GM19463 (cell line): ENCODE measurements around the gene EFCAB8.
"Not testable (repeated sequence)": the region's sequence is repeated elsewhere in the genome, so short reads cannot be mapped to it uniquely, and the experiment has no call there.

Experiments
- ATAC-seq: cut with Tn5 transposase; IDR thresholded peaks from one replicate; pipeline ENCODE4 v1.9.1; 2021; ENCODE audit warnings: mild to moderate bottlenecking, moderate library complexity; ENCODE audit not compliant: unreplicated experiment

EFCAB8 gene

DNA sequence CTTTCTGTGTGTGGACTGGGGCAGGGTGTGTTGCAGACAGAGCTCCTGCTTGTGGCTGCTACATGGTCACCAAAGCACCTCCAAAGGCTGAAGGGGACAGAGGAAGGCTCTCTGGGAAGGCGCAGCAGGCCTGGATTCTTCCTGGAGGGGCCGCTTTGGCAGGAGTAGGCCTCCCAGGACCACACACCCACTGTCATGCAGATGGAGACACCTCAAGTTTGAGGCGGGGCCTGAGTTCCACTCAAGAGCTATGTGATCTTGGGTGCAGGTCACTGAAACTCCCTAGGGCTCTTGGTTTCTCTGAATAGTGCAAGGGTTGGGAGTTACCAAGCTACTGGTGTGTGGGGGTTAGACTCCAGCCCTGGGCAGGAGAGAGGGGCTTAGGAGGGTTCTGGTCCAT lies 27.9 kb downstream of the EFCAB8 start:
- no peak for ATAC-seq

DNA sequence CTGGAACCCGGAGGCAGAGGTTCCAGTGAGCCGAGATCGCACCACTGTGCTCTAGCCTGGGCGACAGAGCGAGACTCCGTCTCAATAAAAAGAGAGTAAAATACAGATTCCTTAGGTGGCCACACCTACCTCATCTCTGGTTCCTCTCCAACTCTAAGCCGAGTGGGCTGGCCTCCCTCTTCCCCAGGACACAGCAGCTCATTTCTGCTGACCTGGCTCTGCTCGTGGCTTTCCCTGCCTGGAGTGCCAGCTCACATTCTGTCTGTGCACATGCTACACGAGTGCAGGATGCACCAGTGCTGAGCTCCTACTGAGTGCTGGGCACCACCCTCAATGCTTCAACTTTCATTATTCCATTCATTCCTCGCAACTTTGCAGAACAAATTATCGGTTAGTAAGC lies 28.8 kb downstream of the EFCAB8 start:
- ATAC-seq: no peak

DNA sequence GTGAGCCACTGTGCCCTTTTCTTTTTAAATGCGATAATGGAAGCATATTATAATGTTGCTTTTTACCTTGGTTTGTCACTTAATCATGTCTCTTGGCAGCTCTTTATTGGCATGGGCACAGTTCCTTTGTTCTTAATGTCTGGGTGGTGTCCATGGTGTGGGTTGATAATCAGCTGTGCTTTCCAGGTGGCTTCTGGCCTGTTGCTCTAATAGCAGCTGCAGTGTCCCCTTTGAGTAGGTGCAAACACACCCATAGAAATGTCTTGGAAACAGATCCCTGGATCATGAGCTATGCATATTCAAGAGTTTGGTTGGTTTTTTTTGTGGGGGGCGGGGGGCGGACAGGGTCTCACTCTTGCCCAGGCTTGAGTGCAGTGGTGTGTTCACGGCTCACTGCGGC lies 29.9 kb downstream of the EFCAB8 start:
- no peak for ATAC-seq

DNA sequence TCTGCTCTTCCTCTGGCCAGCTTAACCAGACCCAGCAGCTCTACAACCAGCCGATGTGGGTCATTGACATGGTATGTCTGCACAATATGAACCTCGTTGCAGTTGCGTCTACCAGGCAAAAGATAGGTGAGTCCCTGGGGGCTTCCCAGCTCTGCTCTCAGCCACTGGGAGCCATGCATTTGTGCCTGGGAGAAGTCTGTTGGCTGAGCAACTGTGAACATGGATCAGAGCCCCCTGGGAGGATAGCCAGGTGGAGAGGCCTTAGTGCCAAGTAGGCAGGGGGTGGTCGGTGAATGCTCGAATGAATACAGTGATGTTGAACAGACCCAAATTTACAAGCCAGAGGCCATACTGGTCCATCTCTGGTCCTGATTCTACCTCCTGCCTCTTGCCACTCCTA lies 30.6 kb downstream of the EFCAB8 start:
- ATAC-seq: no peak

DNA sequence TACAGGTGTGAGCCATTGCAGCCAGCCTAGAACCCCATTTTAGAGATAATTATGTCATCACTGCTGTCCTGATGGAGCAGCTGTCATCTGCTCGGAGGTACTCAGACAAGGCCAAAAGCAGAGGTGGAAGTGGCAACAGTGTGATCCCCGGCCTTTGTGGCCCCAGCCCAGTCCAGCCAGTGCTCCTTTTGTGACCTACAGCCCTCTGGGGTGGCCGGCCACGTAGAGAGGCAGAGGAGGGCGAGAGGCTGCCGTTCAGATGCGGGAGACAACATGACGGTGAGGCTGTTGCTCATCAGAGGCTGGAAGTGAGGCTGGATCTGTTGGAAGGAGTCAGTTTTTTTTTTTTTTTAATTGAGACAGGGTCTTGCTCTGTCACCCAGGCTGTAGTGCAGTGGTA lies 32.8 kb downstream of the EFCAB8 start:
- ATAC-seq: no peak

DNA sequence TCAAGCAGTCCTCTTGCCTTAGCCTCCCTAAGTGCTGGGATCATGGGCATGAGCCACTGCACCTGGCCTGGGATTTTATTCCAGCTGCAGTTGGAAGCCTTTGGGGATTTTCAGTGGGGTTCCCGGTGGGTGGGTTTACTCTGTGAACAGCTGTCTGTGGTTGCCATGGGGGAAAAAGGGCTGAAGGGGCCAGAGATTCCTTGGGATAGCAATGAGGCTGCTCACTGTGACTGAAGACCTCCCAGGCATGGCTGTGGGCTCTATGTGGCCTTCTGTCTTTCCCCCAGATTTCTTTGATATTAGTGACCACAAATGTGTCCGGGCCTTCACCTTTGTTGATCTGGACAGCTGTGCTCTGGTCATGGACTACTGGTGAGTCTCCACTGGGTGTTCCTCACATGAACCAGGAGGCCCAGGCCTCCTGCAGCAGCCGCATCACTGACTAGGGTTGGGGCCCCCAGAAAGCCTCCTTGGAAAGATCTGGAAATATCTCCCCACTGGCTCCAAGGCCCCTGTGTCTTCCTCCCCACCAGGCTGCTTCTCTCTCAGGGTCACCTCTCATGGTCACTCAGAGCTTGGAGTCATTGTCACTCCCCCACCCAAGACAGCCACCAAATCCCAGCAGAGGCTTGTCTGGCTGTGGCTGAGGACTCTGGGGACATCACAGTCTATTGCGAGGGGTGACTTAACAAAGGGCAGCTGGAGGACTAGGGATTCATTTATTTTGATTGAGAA lies 33.4 kb downstream of the EFCAB8 start:
- ATAC-seq: no peak

DNA sequence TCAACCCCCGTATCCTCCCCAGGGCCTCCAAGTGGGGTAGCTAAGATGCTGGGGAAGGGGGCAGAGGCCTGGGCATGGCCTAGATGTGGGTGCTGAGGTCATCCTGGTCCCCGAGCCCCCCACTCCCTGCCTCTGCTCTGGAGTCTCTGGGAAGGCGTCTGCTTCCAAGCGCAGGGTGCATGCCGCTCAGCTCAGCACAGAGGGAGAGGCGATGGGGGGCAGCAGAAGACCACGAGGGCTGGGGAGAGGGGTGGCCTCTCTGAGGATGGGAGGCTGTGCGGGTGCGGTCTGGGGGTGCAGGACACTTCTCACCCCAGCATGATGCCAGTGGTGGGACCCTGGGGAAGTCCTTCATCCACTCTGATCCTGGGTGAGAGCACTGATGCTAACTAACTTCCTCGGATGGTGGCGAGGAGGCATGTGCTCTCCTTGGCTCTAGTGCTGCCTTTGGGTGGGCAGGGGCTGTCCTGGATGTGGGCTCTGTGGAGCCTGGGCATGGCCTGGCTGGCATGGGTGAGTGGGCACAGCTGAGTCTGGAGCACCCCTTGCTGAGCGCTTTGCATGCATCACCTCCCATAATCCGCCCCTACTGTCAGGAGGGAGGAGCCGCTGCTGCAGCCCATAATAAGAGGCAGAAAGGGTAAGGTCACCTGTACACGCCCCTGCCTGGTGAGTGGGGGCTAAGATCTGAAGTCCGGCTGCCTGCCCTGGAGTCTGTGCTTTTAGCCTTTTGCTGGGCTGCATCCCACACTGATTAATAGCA lies 34.7 kb downstream of the EFCAB8 start:
- ATAC-seq: no peak

DNA sequence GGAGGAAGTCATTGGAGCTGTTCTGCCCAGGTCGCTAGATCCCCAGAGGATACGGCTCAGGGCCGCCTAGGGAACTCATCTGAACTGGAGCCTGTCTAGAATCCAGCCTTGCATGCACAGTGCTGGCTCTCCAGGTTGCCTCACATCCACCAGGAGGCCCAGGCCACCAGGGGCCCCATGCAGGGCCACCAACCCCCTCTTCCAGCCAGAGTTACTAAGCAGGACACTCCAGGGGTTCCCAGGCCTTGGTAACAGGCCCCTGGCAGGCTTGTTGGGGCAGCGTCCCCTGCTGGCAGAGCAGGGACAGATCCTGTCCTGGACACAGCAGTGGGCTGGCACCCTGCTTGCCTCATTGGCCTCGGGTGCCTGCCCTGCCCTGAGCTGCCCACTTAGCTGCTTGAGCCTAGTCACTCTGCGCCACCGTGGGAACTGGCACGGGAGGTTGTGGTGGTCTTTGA lies 35.3 kb downstream of the EFCAB8 start:
- no peak for ATAC-seq

DNA sequence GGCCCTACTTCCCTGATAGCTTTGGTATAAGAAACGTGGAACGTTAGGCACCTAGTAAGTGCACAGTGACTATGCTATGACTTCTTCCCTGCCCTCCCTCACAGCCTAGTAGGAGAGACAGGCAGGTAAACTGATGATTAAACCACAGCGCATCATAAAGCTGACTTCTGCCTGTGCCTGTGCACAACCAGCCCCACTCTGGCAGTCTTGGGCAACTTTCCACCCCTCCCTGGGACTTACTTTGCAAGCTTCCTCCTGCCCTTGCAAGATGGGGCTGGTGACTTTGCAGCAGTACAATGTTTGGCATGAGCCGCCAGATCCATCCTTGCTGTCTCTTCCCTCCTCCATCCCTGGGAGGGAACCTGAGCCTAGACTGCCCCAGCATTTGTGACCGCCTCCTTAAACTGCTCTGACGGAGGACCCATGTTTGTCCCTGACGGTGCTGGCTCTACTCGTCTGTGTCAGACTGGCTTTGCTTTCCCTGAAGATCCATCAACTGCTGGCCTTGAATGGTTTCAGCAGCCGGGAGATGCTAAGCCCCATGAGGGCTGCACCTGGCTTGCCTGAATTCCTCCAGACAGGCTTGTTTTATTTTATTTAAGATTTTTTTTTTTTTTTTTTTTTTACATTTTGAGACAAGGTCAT lies 36.1 kb downstream of the EFCAB8 start:
- no peak for ATAC-seq

DNA sequence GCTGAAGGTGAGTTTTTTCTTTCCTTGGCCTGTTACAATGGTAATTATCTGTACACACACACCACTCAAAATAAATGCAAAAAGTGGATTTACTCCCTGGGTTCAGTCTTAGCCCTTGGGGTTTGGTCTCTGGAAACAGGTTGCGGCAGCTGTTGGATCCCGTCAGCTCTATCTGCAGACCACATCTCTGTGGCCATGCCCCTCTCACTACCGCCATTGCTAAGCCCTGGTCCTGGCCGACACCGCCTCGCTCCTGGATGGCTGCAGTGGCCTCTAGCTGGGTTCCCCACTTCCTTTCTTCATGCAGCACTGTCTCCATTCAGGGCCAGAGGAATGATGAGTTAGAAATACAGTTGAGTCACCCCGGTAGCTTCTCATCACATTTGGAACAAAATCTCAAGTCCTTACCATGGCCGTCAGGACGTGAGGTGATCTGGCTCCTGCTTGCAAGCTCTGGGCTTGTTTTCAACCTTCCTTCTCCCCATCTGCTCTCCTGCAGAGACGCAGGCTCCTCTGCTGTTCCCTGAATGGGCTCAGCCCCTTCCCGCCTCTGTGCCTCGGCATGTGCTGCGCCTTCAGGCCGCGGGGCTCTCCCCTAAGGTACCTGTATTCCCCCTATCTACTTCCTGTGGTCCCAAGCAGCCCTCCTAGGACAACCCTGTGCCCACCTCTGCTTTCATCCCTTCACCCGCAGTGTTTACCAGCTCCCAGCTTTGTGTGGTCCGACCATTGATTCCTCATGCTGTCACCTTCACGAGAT lies 38.0 kb downstream of the EFCAB8 start:
- ATAC-seq: no peak

DNA sequence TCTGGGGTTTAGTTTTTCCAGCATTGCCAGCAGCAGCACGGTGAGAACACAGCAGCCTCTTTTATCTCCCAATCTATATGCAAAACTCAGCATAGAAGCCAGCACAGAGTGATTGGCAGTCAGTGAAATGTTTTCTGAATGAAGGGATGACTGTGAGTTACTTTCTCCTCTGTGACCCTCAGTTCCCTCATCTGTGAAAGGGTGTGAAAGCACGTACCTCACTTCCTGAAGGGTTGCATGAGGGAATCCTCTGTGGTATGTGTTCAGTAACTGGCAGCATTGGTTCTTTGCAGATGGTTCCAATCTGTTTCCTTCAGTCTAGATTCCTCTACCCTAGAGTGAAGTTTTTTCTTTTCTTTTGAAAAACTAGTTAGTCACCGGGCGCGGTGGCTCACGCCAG lies 40.0 kb downstream of the EFCAB8 start:
- ATAC-seq: no peak

DNA sequence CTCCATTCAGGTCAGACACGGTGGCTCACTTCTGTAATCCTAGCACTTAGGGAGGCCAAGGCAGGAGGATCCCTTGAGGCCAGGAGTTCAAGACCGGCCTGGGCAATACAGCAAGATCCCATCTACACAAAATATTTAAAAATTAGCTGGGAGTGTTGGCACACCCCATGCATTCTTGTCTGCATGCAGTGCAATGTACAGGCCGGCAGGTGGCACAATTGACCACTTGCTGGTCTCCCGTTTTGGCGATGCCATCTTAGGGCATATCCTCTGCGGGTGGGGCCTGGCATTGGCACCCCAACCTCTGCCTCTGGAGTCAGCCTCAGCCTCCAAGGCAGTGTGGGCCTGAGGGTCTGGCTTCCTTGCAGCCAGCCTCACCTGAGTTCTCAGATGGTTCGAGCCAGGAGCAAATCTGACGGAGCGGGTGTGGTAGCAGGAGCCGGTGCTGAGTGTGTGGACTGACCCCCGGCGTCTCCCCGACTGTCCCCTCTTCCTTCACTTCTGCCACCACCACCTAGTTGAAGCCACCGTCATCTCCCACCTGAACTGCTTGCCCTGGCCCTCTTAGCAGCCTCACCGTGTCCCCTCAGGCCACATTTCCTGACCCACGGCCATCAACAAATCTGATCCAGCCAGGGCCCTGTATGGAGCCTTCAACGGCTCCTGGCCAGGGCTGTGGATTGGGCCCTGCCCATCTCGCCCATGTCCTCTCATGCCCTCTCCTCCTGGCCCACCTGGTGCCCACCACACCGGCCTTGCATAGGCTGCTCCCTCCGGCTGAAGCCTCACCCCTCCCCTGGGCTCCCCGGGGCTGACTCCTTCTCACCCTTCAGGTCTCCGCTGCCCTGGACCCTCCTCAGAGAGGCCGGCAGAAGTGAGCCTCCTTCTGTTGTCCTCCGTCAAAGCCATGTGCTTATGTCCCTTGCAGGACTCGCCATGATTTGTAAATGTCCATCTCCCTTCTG lies 44.0 kb downstream of the EFCAB8 start:
- ATAC-seq: no peak

DNA sequence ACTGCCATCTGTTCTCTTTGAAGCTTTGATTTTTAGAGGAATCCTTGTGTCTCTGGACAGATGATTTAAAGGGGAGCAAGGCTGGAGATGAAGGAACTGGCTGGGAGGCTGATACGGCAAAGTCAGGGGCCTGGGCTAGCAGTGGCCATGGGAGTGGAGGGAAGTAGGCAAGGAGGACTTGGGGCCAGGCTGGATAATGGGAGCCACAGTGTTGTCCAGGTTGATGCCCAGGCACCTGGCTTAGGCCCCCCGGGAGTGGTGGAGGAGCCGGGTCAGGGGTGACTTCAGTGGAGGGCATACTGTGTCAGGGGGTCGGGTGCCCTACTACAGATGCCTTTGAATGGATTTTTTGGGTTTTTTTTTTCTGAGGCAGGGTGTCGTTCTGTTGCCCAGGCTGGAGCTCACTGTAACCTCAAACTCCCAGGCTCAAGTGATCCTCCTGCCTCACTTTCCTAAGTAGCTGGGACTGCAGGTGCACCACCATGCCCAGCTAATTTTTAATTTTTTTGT lies 45.0 kb downstream of the EFCAB8 start:
- ATAC-seq: no peak

DNA sequence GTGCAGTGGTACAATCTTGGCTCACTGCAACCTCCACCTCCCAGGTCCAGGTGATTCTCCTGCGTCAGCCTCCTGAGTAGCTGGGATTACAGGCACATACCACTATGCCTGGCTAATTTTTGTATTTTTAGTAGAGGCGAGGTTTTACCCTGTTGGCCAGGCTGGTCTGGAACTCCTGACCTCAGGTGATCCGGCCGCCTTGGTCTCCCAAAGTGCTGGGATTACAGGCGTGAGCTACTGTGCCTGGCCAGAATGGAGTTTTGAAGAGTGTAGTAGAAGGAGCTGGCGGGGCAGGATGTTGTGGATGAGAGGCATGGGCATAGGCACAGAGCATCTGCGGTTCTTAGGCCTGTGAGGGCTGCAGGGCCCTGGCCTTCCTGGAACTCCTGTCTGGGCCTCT lies 46.0 kb downstream of the EFCAB8 start:
- ATAC-seq: not testable (repeated sequence)

DNA sequence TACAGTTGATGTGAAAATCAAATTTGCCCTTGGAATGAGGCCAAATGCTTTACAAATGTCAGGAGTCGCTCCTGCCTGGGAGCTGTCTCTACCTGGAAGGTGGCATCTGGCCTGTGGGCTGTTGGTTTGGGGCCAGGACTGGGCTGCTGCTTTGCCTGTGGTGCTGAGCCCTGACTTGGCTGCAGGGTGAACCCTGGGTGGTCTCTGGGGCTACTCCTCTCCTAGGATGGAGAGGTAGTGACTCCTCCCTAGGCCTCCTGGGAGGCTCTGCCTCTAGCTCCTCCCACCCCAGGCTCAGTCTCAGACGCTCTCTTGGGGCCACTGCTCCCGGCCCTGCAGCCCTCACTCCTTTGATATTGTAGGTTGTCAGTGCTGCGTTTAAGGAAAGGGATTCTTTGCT lies 47.5 kb downstream of the EFCAB8 start:
- no peak for ATAC-seq

DNA sequence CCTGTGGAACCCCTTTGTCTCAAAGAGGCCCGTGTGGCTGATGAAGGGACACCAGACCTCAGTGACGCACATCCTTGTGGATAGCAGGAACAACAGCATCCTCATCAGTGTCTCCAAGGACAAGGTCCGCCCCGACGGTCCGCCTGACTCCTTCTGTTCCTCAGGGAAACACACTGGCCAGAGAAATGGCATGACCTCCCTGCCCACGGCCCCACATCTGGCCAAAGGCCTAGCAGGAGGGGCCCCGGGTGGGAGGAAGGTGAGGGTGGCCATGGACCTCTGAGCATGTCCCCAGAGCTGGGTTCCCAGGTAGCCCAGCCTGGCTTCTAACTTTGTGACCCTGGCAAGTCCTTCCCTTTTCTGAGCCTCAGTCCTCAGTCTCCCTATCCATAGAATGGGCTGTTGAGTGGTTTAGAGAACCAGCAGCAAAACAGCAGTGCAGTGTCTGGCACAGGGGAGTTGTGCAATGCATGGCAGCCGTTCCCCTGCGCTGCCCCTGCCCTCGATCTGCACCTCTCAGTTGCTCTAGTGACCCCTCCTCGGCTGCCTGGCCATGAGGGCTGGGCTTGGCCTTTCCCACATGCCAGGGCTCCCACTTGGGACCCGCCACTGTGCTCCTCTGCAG lies 48.3 kb downstream of the EFCAB8 start:
- no peak for ATAC-seq

DNA sequence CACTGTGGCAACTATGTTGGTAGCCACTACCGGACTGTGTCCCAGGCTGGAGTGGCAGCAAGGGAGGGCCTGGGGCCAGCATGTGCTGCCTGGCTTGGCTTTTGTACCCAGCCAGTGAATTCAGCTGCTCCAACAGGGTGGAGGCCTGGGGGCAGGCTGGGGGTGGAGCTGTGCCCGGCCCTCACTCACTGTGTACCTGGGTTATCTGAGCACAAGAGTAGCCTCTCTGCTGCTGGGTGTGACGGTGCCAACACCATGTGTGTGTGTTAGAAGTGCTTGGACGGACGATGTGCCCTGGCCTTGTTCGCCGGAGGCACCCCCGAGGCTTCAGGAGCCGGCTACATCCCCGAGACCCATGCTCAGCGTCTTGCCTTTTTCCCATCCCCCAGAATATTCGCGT lies 49.2 kb downstream of the EFCAB8 start:
- ATAC-seq: no peak

DNA sequence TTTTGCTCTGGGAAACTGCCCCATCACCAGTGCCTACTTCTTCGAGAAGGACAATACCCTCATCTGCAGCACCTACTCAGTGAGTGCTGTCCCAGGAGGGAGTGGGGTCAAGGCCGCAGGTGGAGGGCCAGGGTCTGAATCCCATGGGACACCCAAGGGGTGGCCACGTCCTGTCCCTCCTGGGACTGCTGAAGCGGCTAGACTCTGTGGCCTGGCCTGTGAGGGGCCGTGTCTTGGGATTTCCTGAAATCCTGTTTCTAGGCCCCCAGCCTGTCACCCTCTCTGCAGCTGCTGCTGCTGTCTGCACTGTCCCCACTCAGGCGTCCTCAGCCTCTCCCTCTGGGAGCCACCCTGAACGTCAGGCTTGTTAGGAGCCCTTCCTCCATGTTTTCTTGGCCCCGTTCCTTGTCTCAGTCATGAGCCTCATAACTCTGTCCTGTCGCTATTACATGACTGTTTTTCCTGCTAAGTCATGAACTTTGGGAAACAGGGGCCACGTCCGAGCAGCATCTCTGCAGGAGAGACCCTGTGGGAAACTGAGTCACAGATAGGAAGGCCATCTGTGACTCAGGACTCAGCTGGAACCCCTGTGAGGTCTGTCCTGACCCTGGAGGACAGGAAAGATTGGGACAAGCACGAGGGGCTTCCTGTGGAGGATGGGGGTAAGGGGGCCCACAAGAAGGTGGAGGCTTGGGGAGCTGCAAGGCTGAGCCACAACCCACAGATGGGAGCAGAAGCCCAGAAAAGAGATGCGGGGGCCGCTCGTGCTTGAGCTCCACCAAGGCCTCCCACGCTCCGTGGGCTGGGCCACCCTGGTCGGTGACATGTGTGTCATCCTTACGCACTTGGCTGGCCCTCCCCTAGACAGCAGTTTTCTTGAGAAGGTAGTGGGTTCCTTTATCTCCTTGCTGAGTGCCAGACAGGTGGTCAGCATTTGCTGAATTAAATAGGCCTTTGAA lies 49.9 kb downstream of the EFCAB8 start:
- no peak for ATAC-seq
